GF-D8 (cell line): ENCODE data around the gene ERCC6L2.

Experiments used
- DNase-seq: peaks from one replicate; lab custom pipeline; 2025; lab: John Stamatoyannopoulos, UW

ERCC6L2 gene

GRCh38 chr9:95920017-95920416 is 44.5 kb downstream of the ERCC6L2 start:
- peak; percentile 73 for DNase-seq

DNA sequence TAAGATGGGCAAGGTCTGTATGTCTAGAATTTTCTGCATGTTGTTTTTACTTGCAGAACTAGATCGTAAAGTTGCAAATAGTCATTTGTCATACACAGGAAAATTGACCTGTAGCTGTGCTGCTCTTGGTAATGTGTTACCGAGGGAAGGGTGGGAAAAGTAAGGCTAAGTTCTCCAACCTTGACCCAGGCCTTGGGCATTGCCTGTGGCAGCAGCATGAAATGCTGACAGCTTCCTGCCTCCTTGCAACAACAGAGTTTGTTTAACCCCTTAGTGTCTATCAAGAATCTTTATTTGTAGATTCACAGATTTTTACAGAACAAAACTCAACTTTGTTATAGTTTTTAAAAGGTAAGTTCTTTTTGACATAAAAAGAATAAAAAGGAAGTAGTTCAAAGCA is 48.3 kb downstream of the ERCC6L2 start:
- no peak for DNase-seq

GRCh38 chr9:95924987-95925386 is 49.5 kb downstream of the ERCC6L2 start:
- DNase-seq, result no peak

GRCh38 chr9:95927271-95928004 is 51.9 kb downstream of the ERCC6L2 start:
- no peak for DNase-seq

DNA sequence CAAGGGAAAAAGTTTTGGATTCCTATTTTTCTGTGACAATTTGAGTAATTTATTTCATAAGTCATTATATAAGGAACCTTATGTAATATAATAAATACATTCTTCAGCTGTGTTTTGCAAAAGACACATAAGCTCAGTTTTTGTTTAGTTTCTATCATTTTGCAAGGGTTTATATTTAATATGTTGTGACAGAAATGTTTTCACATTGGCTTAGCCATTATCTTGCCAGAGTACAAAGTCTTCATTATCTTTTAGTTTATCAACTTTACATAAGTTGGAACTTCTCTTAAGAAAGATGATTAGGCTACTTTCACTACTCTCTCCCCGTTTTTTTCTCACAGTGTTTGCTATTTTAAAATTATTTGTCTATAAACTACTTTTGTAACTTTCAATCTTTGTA is 54.8 kb downstream of the ERCC6L2 start:
- no peak for DNase-seq

DNA sequence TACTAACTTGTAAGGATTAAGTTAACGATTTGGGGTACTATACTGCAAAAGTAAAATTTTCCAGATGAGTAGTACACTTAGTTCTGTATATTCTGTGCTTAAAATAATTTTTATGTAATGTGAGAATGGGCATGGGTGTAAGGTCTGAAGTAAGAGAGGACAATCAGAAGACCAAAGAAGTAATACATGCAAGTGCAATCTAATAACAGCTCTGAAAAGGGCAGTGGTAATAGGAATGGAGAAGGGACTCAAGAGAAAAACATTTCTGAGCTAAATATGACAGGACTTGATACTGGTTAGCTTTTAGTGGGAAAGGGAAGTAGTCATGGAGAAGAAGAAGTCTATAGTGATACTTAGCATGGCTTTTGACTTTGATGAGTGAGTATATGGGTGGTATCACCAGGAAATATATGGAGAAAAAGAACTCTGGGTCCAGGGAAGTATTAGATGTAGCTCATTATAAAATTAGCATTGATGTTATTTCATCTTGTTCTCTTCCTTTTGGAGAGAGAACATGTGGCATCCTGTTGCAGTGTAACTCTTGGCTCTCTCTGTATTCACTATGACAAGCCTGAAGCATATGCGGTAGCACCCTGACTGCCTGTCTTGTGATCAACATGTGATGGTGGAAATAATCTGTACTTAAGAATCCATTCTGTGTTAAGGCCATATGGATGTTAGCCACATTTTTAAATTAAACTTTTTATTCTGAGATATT is 60.5 kb downstream of the ERCC6L2 start:
- DNase-seq, result no peak

- DNase-seq, result no peak
Observed at GRCh38 chr9:95936579-95937075, 61.1 kb downstream of the ERCC6L2 start.

- DNase-seq, result no peak
Observed at GRCh38 chr9:95937131-95937530, 61.6 kb downstream of the ERCC6L2 start.

DNA sequence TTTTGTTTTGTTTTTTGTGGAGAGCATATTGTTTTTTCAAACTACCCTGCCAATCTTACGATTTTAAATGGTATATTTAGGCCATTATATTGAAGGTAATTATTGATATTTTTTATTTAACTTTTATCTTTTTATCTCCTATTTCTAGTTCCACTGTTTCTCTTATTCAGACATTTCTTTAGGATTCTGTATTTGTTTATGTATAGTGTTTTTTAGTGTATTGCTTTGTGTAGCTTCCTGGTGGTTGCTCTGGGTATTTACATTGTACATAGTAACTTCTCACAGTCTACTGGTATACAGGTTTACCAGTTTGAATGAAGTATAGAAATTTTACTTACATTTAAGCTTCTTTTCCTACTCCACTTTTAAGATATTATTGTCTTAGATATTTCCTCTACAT is 63.2 kb downstream of the ERCC6L2 start:
- DNase-seq, result no peak

GRCh38 chr9:95939472-95939871 is 64.0 kb downstream of the ERCC6L2 start:
- DNase-seq, result no peak

- DNase-seq, result no peak
Observed at GRCh38 chr9:95940265-95940664, 64.8 kb downstream of the ERCC6L2 start.

DNA sequence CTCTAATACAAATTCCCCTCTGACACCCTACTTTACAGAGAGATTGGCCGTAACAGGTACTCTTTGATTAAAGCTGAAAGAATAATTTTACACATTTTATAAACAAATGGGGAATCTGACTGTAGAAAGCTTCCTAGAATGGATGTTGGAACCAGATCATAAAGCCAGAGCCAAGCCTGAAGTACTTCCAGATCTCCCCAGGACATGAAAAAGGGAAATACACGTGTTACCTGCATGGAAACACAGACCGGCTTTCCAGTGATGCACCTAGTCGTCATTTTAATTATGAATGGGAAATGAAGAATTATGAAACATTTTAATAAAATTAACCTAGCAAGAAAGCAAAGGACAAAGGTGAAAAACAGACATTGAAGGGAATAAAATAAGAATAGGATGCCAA is 66.5 kb downstream of the ERCC6L2 start:
- DNase-seq, result no peak

DNA sequence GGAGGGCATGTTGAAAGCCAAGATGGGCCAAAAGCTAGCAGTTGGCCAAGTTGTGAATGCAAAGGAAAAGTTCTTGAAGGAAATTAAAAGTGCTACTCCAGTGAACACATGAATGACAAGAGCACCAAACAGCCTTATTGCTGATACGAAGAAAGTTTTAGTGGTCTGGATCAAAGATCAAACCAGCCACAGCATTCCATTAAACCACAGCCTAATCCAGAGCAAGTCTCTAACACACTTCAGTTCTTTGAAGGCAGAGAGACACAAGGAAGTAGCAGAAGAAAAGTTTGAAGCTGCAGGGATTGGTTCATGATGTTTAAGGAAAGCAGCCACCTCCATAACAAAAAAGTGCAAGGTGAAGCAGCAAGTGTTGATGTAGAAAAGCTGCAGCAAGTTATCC is 71.6 kb downstream of the ERCC6L2 start:
- no peak for DNase-seq

- DNase-seq, result no peak
Observed at GRCh38 chr9:95952471-95952870, 77.0 kb downstream of the ERCC6L2 start.

- no peak for DNase-seq
Observed at GRCh38 chr9:95953986-95954385, 78.5 kb downstream of the ERCC6L2 start.

DNA sequence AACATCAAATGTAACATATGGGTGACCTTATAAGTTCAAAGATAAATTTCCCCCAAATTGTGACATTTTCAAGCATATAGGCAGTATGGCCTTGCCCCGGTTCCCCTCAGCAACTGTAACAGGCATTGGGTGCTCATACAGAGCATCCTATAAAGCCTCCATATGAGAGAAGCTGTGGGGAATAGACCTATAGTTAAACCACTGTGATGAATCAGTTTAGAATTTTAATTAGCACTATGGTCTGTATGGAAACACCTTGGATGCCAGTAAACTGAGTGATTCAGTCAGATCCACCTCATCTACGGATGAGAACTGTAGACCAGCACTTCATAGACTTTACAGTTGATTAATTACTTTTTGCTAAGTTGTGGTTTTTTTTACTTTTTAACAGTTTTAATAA is 79.4 kb downstream of the ERCC6L2 start:
- no peak for DNase-seq

GRCh38 chr9:95962936-95963335 is 87.4 kb downstream of the ERCC6L2 start:
- no peak for DNase-seq

- DNase-seq, result no peak
Observed at GRCh38 chr9:95963659-95964058, 88.2 kb downstream of the ERCC6L2 start.

DNA sequence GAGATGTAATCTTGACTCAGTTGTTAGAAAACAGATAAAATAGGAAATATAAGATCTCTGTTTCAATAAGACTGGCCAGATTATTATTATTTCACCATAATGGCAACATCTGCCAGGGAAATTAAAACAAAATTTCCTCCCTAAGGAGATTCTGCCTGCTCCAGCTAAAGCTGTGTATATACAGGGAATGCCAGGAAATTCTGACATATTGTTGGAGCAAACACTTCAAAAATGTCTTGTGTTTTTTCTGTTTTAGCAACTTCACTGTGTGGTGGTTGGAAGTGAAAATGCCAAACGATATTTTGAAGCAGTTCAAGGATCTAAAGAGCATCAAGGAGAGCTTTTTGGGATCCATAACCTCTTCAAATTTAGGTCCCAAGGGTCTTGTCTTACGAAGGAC is 90.8 kb downstream of the ERCC6L2 start:
- no peak for DNase-seq

DNA sequence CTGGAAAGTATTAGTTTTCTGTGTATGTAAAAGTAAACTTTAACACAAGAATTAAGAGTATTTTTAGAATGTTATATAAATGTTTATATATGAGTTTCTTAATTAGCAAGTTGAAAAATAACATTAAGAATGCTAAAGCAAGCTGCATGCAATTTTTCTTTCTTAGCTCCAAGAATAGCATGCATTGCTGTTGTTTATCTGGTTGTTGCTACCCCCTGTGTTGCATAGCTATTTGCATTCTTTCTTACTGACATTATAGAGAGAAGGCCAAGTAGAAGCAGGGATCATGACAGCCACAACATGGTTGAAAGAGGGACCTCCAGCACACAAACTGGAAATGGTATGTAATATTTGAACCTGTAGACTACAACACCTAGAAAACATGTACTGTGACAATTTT is 94.8 kb downstream of the ERCC6L2 start:
- no peak for DNase-seq

GRCh38 chr9:95971815-95972214 is 96.3 kb downstream of the ERCC6L2 start:
- no peak for DNase-seq

GRCh38 chr9:95974389-95974788 is 98.9 kb downstream of the ERCC6L2 start:
- no peak for DNase-seq

GRCh38 chr9:95977371-95977770 is 101.9 kb downstream of the ERCC6L2 start:
- no peak for DNase-seq

- DNase-seq, result no peak
Observed at GRCh38 chr9:95978106-95978505, 102.6 kb downstream of the ERCC6L2 start.
